Chondrocyte (in vitro differentiated cells): Measurements from ENCODE around the gene CMSS1. TPM values are rescaled to one million over a fixed set of nuclear protein-coding genes. Genes with fewer than 3 reads are reported as not detected.

Source experiments
- DNase-seq: peaks from one replicate; pipeline ENCODE4 v3.0.0; 2021; ENCODE audit warnings: mixed read lengths, low spot score
- H3K27ac Mint-ChIP-seq: one replicate; pipeline ENCODE4 v1.8.0; 2021; ENCODE audit warnings: mild to moderate bottlenecking, moderate library complexity, mixed read lengths; ENCODE audit not compliant: unreplicated experiment
- H3K27me3 Mint-ChIP-seq: 2 replicates; pipeline ENCODE4 v1.8.0; 2021; ENCODE audit warnings: low read depth, mixed read lengths
- H3K36me3 Mint-ChIP-seq: 2 replicates; pipeline ENCODE4 v1.8.0; 2021; ENCODE audit warnings: low read depth, mixed read lengths
- H3K4me1 Mint-ChIP-seq: 2 replicates; pipeline ENCODE4 v1.8.0; 2021; ENCODE audit warnings: low read depth, mild to moderate bottlenecking, mixed read lengths
- H3K4me3 Mint-ChIP-seq: one replicate; pipeline ENCODE4 v1.8.0; 2021; ENCODE audit warnings: mild to moderate bottlenecking, moderate library complexity, mixed read lengths; ENCODE audit not compliant: unreplicated experiment
- H3K9me3 Mint-ChIP-seq: 2 replicates; pipeline ENCODE4 v1.8.0; 2021; ENCODE audit warnings: low read depth, mixed read lengths
- total RNA-seq: library from RNA; stranded (reverse); gene quantifications from 3 replicates; pipeline ENCODE4 v1.2.1, GENCODE V29; 2021
- TF ChIP-seq, protein P1 (sequence below): fragments of 200-600 bp; sonication (generic); IDR thresholded peaks from 2 replicates; pipeline ENCODE4 v1.5.0; 2021; ENCODE audit warnings: antibody characterized with exemption, mild to moderate bottlenecking, moderate library complexity

Gene CMSS1
- total RNA-seq, 1 donor from 2014 or later: 19.5 TPM

DNA sequence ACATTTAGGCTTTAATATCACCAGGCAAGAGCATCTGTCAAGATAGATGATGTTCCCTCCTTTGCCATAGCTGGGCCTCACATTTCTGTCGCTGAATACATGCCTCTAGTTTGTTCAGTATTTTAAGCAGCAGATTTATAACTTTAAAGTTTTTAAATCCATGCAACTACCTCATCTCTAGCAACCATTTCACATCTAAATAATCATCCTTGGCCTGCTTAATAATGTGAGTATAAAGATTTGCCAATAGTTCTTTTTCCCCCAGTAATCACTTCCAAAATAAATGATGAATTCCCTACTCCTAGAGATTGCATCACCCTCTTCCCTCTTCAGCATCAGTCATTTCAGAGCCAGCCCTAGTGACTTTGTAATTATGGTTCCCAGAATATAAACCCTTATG is 332.8 kb downstream of the CMSS1 start:
- peaks cover 9% of the 10 kb centered on the region for H3K9me3 Mint-ChIP-seq
- no peak overlapping the region for H3K4me3 Mint-ChIP-seq
- peaks cover 21% of the 10 kb centered on the region for H3K4me1 Mint-ChIP-seq
- no peak for DNase-seq
- no peaks in the 10 kb centered on the region for H3K27me3 Mint-ChIP-seq
- TF ChIP-seq, protein P1, sequence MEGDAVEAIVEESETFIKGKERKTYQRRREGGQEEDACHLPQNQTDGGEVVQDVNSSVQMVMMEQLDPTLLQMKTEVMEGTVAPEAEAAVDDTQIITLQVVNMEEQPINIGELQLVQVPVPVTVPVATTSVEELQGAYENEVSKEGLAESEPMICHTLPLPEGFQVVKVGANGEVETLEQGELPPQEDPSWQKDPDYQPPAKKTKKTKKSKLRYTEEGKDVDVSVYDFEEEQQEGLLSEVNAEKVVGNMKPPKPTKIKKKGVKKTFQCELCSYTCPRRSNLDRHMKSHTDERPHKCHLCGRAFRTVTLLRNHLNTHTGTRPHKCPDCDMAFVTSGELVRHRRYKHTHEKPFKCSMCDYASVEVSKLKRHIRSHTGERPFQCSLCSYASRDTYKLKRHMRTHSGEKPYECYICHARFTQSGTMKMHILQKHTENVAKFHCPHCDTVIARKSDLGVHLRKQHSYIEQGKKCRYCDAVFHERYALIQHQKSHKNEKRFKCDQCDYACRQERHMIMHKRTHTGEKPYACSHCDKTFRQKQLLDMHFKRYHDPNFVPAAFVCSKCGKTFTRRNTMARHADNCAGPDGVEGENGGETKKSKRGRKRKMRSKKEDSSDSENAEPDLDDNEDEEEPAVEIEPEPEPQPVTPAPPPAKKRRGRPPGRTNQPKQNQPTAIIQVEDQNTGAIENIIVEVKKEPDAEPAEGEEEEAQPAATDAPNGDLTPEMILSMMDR: no peak
- H3K27ac Mint-ChIP-seq: peak overlapping the region; percentile 8
- H3K36me3 Mint-ChIP-seq: peaks cover 19% of the 10 kb centered on the region

DNA sequence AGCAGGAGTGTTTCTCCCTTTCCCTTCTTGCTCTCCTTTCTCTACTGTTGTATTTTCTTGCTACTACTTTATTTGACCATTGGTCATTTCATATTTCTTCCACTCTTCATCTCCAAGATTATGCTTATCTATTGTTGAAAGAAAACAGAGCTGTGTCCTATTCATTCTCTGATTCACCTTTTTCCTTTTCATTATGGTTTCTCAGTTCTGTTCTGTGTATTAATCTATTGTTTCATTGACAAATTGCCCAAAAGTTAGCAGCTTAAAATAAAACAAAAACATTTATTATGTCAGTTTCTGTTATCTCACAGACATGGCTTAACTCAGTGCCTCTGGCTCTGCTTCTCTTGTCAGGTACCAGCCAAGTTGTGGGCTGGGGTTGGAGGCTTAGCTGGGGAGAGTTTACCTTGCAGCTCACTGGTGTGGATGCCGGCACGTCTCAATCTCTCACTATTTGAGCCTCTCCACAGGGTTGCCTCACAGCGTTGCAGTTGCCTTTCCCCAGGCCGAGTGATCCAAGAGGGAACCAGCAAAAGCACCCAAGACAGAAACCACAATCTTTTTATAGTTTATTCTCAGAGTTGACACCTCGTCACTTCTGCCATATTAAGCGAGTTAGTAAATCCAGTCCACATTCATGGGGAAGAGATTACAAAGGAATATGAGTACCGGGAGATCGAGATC is 333.5 kb downstream of the CMSS1 start:
- peaks cover 21% of the 10 kb centered on the region for H3K4me1 Mint-ChIP-seq
- peaks cover 13% of the 10 kb centered on the region for H3K9me3 Mint-ChIP-seq
- no peaks in the 10 kb centered on the region for H3K27me3 Mint-ChIP-seq
- no peak for DNase-seq
- peaks cover 22% of the 10 kb centered on the region for H3K36me3 Mint-ChIP-seq
- no peak overlapping the region for H3K27ac Mint-ChIP-seq
- no peak overlapping the region for H3K4me3 Mint-ChIP-seq
- TF ChIP-seq, protein P1: no peak

DNA sequence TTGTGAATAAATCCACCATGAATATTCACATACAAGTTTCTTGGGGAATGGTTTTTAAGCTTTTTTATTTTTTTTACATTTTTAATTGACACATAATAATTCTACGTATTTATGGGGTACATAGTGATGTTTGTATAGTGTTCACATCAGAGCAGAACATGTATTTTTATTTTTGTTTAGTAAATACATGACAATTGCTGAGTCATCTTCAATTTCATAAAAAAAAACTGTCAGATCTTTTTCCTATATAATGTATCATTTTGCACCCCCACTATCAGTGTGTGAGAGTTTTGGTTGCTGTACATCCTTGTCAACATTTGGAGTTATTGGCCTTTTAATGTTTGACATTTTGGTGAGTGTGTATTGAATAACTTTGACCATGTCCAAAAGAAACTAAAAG is 336.5 kb downstream of the CMSS1 start:
- TF ChIP-seq, protein P1: no peak
- DNase-seq: no peak
- Mint-ChIP-seq H3K4me1 (peaks cover 43% of the 10 kb centered on the region), H3K9me3 (peaks cover 21% of the 10 kb centered on the region), H3K27ac (no peak overlapping the region), H3K36me3 (peaks cover 24% of the 10 kb centered on the region), H3K4me3 (no peak overlapping the region), H3K27me3 (no peaks in the 10 kb centered on the region)

DNA sequence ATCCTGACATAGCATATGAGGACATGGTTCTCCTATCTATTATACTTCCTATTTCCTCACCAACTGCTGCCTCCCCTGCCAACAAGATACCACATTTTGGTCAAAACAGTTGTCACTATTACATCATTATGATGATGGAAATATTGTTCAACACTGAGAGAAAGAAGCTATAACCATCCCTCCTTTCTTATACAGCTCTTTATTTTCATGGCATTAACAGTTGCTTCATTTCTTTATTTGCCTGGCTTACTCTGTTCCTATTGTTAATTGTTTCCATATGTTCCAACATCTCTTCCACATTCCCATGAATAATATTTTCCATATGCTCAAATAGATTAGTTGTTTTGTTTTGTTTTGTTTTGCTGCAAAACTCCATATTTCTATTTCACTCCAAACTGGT is 337.5 kb downstream of the CMSS1 start:
- Mint-ChIP-seq H3K9me3 (peaks cover 18% of the 10 kb centered on the region), H3K27ac (no peak overlapping the region)
- DNase-seq: no peak

DNA sequence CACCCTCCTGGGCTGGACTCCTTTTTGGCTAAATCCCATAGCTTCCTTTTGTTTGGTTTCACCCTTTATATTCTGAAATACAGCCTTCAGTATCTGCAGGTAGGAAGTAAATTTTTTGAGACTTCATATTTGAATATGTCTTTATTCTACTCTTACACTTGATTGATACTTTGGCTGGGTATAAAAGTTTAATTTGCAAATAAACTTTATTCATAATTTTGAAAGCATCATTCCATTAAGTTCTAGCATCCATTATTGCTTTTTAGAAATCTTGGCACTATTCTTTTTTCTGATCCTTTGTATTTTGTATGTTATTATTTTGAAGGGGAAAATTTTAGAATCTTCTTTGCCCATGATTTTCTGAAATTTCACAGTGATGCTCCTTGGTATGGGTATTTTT is 337.9 kb downstream of the CMSS1 start:
- H3K36me3 Mint-ChIP-seq: peaks cover 20% of the 10 kb centered on the region
- TF ChIP-seq, protein P1: no peak
- H3K4me3 Mint-ChIP-seq: no peak overlapping the region
- peaks cover 18% of the 10 kb centered on the region for H3K9me3 Mint-ChIP-seq
- H3K27ac Mint-ChIP-seq: no peak overlapping the region
- no peak for DNase-seq
- no peaks in the 10 kb centered on the region for H3K27me3 Mint-ChIP-seq
- H3K4me1 Mint-ChIP-seq: peaks cover 45% of the 10 kb centered on the region

More for the DNA sequence above, 337.5 kb downstream of the CMSS1 start:
- H3K4me3 Mint-ChIP-seq: no peak overlapping the region
- H3K4me1 Mint-ChIP-seq: peaks cover 44% of the 10 kb centered on the region
- peaks cover 20% of the 10 kb centered on the region for H3K36me3 Mint-ChIP-seq
- TF ChIP-seq, protein P1: no peak
- H3K27me3 Mint-ChIP-seq: no peaks in the 10 kb centered on the region
